HepG2 (cell line): ENCODE measurements around the gene PRDX6. TPM values are rescaled to one million over a fixed set of nuclear protein-coding genes. Genes with fewer than 3 reads are reported as not detected.

Experiments used
- ATAC-seq: fragments of 200-7000 bp; cut with Tn5 transposase; 3 replicates; pipeline ENCODE4 v1.9.1; 2020; ENCODE audit warnings: mild to moderate bottlenecking, moderate library complexity
- BruUV-seq: library from RNA; stranded (reverse); fragments of 400-500 nt; replicated peaks from 2 replicates; lab custom pipeline; 2021; lab: Mats Ljungman, UMichigan
- CTCF ChIA-PET: fragments of 300-600 bp; formaldehyde crosslinking; extraction: SDS; loops from one replicate; lab custom pipeline; 2021; ENCODE audit warnings: low total read pairs, inconsistent platforms, low intra/inter-chr PET ratio; lab: Yijun Ruan, JAX
- POLR2A ChIA-PET: fragments of 350-600 bp; sonication (Branson Sonifier 250); formaldehyde crosslinking; loops from one replicate; lab custom pipeline; 2020; ENCODE audit warnings: antibody characterized with exemption, inconsistent platforms; lab: Yijun Ruan, JAX
- DNase-seq: peaks from one replicate; pipeline ENCODE4 v3.0.0-alpha.2; 2015; ENCODE audit warnings: low spot score
- FAIRE-seq: peaks from 3 replicates; lab custom pipeline; 2011; peaks lifted over from hg19 to GRCh38; lab: Jason Lieb, UNC
- H2AFZ ChIP-seq: one replicate; pipeline ENCODE4 v1.6.1; 2011; ENCODE audit warnings: low read length, inconsistent platforms
- H3K27ac ChIP-seq: fragments of 300-600 bp; 3 replicates; pipeline ENCODE4 v1.8.0; 2011; ENCODE audit warnings: mixed run types, mild to moderate bottlenecking, mixed read lengths, low read length, inconsistent platforms; ENCODE audit not compliant: insufficient read depth; ENCODE audit errors: extremely low read length
- H3K27me3 ChIP-seq, 2 experiments: fragments of 200-600 bp in 1 of 2; 2 replicates in 1 of 2; 3 replicates in 1 of 2; pipeline versions ENCODE4 v1.6.0 to v1.8.0; 2011; ENCODE audit warnings: low read length in 2 of 2, mild to moderate bottlenecking in 2 of 2, moderate library complexity in 2 of 2, inconsistent platforms in 1 of 2; ENCODE audit not compliant: insufficient read depth in 2 of 2, control insufficient read depth in 1 of 2
- H3K36me3 ChIP-seq, 2 experiments: fragments of 200-600 bp in 1 of 2; replicated peaks in 1 of 2; 2 replicates in 1 of 2; 3 replicates in 1 of 2; pipeline versions ENCODE4 v1.5.1 to v1.8.0; 2011; ENCODE audit warnings: low read length in 2 of 2, inconsistent platforms in 1 of 2; ENCODE audit not compliant: insufficient read depth in 2 of 2, control insufficient read depth in 1 of 2
- H3K4me1 ChIP-seq: 2 replicates; pipeline ENCODE4 v1.5.1; 2012; ENCODE audit warnings: low read length, inconsistent platforms; ENCODE audit not compliant: insufficient read depth
- H3K4me2 ChIP-seq: 2 replicates; pipeline ENCODE4 v1.6.0; 2011; ENCODE audit warnings: low read depth, low read length, inconsistent platforms
- H3K4me3 ChIP-seq, 3 experiments: fragments of 200-600 bp in 1 of 3; sonication (generic), shearing (Covaris generic) in 1 of 3; replicated peaks in 1 of 3; 2 replicates each; pipeline ENCODE4 v1.5.1; 2011 to 2016; ENCODE audit warnings: low read length in 3 of 3, inconsistent platforms in 2 of 3, low read depth in 2 of 3, mild to moderate bottlenecking in 2 of 3, control low read depth in 1 of 3, mixed read lengths in 1 of 3; ENCODE audit not compliant: insufficient read depth in 1 of 3
- H3K79me2 ChIP-seq: one replicate; pipeline ENCODE4 v1.6.1; 2011; ENCODE audit warnings: low read length, inconsistent platforms; ENCODE audit not compliant: insufficient read depth
- H3K9ac ChIP-seq: 2 replicates; pipeline ENCODE4 v1.6.0; 2011; ENCODE audit warnings: mild to moderate bottlenecking, low read depth, low read length, inconsistent platforms; ENCODE audit not compliant: insufficient read depth
- H3K9me3 ChIP-seq: 2 replicates; pipeline ENCODE4 v1.5.1; 2012; ENCODE audit warnings: mild to moderate bottlenecking, low read length
- H4K20me1 ChIP-seq: 2 replicates; pipeline ENCODE4 v1.6.0; 2011; ENCODE audit warnings: inconsistent platforms, mild to moderate bottlenecking, low read length, moderate library complexity; ENCODE audit not compliant: insufficient read depth
- CTCF ChIP-seq: sonication (generic); formaldehyde crosslinking; IDR thresholded peaks from 2 replicates; pipeline ENCODE4 v1.5.0; 2020; ENCODE audit warnings: mild to moderate bottlenecking, missing genetic modification reagents, moderate library complexity
- EHMT2 ChIP-seq: fragments of 200-600 bp; sonication (generic); IDR thresholded peaks from 2 replicates; pipeline ENCODE4 v1.7.0; 2017; ENCODE audit warnings: antibody characterized with exemption, low read depth, low read length, borderline replicate concordance
- EZH2 ChIP-seq: conservative IDR thresholded peaks from 2 replicates; pipeline ENCODE4 v1.6.1; 2012; ENCODE audit warnings: mild to moderate bottlenecking, low read depth, low read length, moderate library complexity
- FOXA1 ChIP-seq, 2 experiments: fragments of 450-650 bp in 1 of 2; sonication (generic) in 1 of 2; formaldehyde crosslinking in 1 of 2; IDR thresholded peaks; 2 replicates each; pipeline versions ENCODE4 v1.4.0 to v1.6.1; 2016 to 2020; ENCODE audit warnings: missing genetic modification reagents in 1 of 2
- NCOR1 ChIP-seq: fragments of 200-600 bp; sonication (generic); IDR thresholded peaks from 2 replicates; pipeline ENCODE4 v1.7.0; 2017; ENCODE audit warnings: antibody characterized with exemption, low read length, borderline replicate concordance
- NR2F6 ChIP-seq, 2 experiments: IDR thresholded peaks; 2 replicates each; pipeline ENCODE4 v1.6.1; 2016; ENCODE audit warnings: antibody characterized with exemption in 1 of 2, mild to moderate bottlenecking in 1 of 2
- POGZ ChIP-seq: sonication (generic); formaldehyde crosslinking; IDR thresholded peaks from 2 replicates; pipeline ENCODE4 v1.4.0; 2020; ENCODE audit warnings: mild to moderate bottlenecking, missing genetic modification reagents
- RAD21 ChIP-seq: fragments of 450-650 bp; formaldehyde crosslinking; IDR thresholded peaks from 2 replicates; pipeline ENCODE4 v1.5.0; 2020; ENCODE audit warnings: mild to moderate bottlenecking
- SMC3 ChIP-seq: IDR thresholded peaks from 2 replicates; pipeline ENCODE4 v1.6.1; 2011; ENCODE audit warnings: low read length, improper control_type of control experiment
- SP1 ChIP-seq, 2 experiments: fragments of 450-650 bp in 1 of 2; sonication (generic) in 1 of 2; formaldehyde crosslinking in 1 of 2; IDR thresholded peaks; 2 replicates each; pipeline versions ENCODE4 v1.4.0 to v1.6.1; 2016 to 2020; ENCODE audit warnings: missing genetic modification reagents in 1 of 2
- SP5 ChIP-seq: IDR thresholded peaks from 2 replicates; pipeline ENCODE4 v1.6.1; 2016; ENCODE audit warnings: low read depth, borderline replicate concordance
- STAG1 ChIP-seq: sonication (generic); formaldehyde crosslinking; IDR thresholded peaks from 2 replicates; pipeline ENCODE4 v1.4.0; 2020; ENCODE audit warnings: missing genetic modification reagents
- ZEB1 ChIP-seq: IDR thresholded peaks from 2 replicates; pipeline ENCODE4 v1.6.1; 2012; ENCODE audit warnings: mild to moderate bottlenecking, low read depth, inconsistent platforms; ENCODE audit not compliant: insufficient replicate concordance
- ZGPAT ChIP-seq: IDR thresholded peaks from 2 replicates; pipeline ENCODE4 v1.6.1; 2016; ENCODE audit warnings: mild to moderate bottlenecking
- WGBS: methylation state at CpG from one replicate; pipeline ENCODE4 v1.1.6; 2017; ENCODE audit warnings: low lambda C conversion rate; 5-methylcytosine and 5-hydroxymethylcytosine counted together
- in situ Hi-C: cut with HindIII; loops from 2 replicates; pipeline ENCODE4 v1.10.0; 2017; ENCODE audit warnings: low pct_unique_long_range_greater_than_20kb; ENCODE audit not compliant: extremely low pct_ligation_motif_present
- intact Hi-C: fragments of 100-400 bp; cut with micrococcal nuclease; formaldehyde crosslinking; loops from one replicate; pipeline ENCODE4 v1.10.0; 2022; ENCODE audit not compliant: unreplicated experiment
- polyA plus RNA-seq, 8 experiments: library from polyadenylated mRNA; depleted of rRNA in 3 of 8; stranded (reverse) in 7 of 8; unstranded in 1 of 8; fragments of >200 nt; fragmentation: Illumina TruSeq in 4 of 8; extraction: Trizol in 4 of 8; gene quantifications; 2 replicates each; pipeline versions ENCODE4 v1.2.1 to v1.2.3, GENCODE V29; 2011 to 2016; ENCODE audit warnings: low read depth in 4 of 8, missing spikeins in 1 of 8, mixed read lengths in 1 of 8; ENCODE audit not compliant: insufficient read depth in 1 of 8
- total RNA-seq, 5 experiments: library from RNA; depleted of rRNA; stranded (reverse); fragments of >200 nt; fragmentation: Illumina TruSeq; extraction: Trizol; gene quantifications; 2 replicates each; pipeline ENCODE4 v1.2.3, GENCODE V29; 2016; ENCODE audit warnings: low read depth in 1 of 5

Gene PRDX6
- total and polyA plus RNA-seq, 2 of the 13 experiments (the other 11 are each of a cell fraction or from before 2014, with no cell fraction given) = 224 to 309 TPM

GRCh38 chr1:173506437-173506836 is 29.3 kb downstream of the PRDX6 start:
- Histone ChIP-seq H2AFZ (no peak overlapping the region), H3K36me3 (no peaks in the 10 kb centered on the region), H4K20me1 (no peaks in the 10 kb centered on the region), H3K4me2 (no peak overlapping the region), H3K4me1 (peaks cover 27% of the 10 kb centered on the region), H3K79me2 (no peaks in the 10 kb centered on the region), H3K27ac (no peak overlapping the region), H3K9ac (no peak overlapping the region), H3K4me3 (no peak overlapping the region), H3K27me3 (no peaks in the 10 kb centered on the region), H3K9me3 (no peaks in the 10 kb centered on the region)
- in situ Hi-C loops = loop anchor here (5.0 kb wide), 1 partner anchor 74 kb away; no protein-coding TSS in a partner anchor
- POLR2A ChIA-PET = no interaction called here
- CTCF ChIA-PET = interaction anchor here (1.3 to 2.7 kb wide), 3 partner anchors 75 to 86 kb away, joined by 3 to 36 read pairs (median 10); no protein-coding TSS in a partner anchor
- DNase-seq (peak; percentile 40), ATAC-seq (peak; percentile 87), FAIRE-seq (no peak)
- 30% methylated on average over 5 of the region's 6 CpGs for WGBS
- TF ChIP-seq POGZ (CRISPR knock-in tag) = no peak
- peak; percentile 85 for TF ChIP-seq STAG1
- no peak for TF ChIP-seq ZEB1
- peak; percentile 78 for TF ChIP-seq SMC3
- no peak for TF ChIP-seq NR2F6 (IDR thresholded peaks at IDR 0.05)
- TF ChIP-seq NR2F6 (CRISPR knock-in tag; IDR thresholded peaks at IDR 0.05) = 0 out of 2 replicates have a peak, but pooled peaks have one; percentile 21
- no peak for TF ChIP-seq NCOR1
- TF ChIP-seq EZH2 = no peak
- TF ChIP-seq EHMT2 = no peak
- no peak for TF ChIP-seq FOXA1 (IDR thresholded peaks at IDR 0.05)
- TF ChIP-seq FOXA1 (CRISPR knock-in tag; IDR thresholded peaks at IDR 0.05) = peak; percentile 36; the same call in 1 of the 2 replicates
- peak; percentile 69 for TF ChIP-seq CTCF (CRISPR knock-in tag)
- TF ChIP-seq SP5 = peak; percentile 19; the same call in 1 of the 2 replicates
- no peak for TF ChIP-seq SP1 (IDR thresholded peaks at IDR 0.05)
- TF ChIP-seq SP1 (CRISPR knock-in tag; IDR thresholded peaks at IDR 0.05) = 0 out of 2 replicates have a peak, but pooled peaks have one; percentile 17
- TF ChIP-seq RAD21 (CRISPR knock-in tag) = peak; percentile 51
- TF ChIP-seq ZGPAT (CRISPR knock-in tag) = no peak
- intact Hi-C loops = loop anchor here (1.0 to 10.0 kb wide), 3 partner anchors 75 to 762 kb away; no protein-coding TSS in a partner anchor
- BruUV-seq = no TSS peak
